Activated T-helper 2 cell treated with anti-CD3 and anti-CD28 coated beads, Interferon-gamma antibody, Interleukin-2, Interleukin-4, amounts not matched to agents 10 μg/mL and 5 μg/mL and 100 μg/mL, durations not matched to agents 14 hours and 24 hours and 36 hours (primary cell): ENCODE data around the gene ALG12. TPM values are rescaled to one million over a fixed set of nuclear protein-coding genes. Genes with fewer than 3 reads are reported as not detected.
A peak's percentile ranks its signal among the peaks of the same experiment; 100 is the strongest.
"Not testable (repeated sequence)": the region's sequence is repeated elsewhere in the genome, so short reads cannot be mapped to it uniquely, and the experiment has no call there.

Experiments used
- DNase-seq: peaks from one replicate; pipeline ENCODE4 v3.0.0; 2021; ENCODE audit warnings: low spot score
- H3K27ac Mint-ChIP-seq: one replicate; pipeline ENCODE4 v1.8.0; 2021; ENCODE audit warnings: mixed read lengths
- H3K27me3 Mint-ChIP-seq: one replicate; pipeline ENCODE4 v1.8.0; 2021; ENCODE audit warnings: low read depth, mixed read lengths
- H3K36me3 Mint-ChIP-seq: one replicate; pipeline ENCODE4 v1.8.0; 2021; ENCODE audit warnings: low read depth, mixed read lengths
- H3K4me1 Mint-ChIP-seq: one replicate; pipeline ENCODE4 v1.8.0; 2021; ENCODE audit warnings: low read depth, mixed read lengths
- H3K4me3 Mint-ChIP-seq: one replicate; pipeline ENCODE4 v1.8.0; 2021; ENCODE audit warnings: low read depth, mild to moderate bottlenecking, moderate library complexity, mixed read lengths
- H3K9me3 Mint-ChIP-seq: one replicate; pipeline ENCODE4 v1.8.0; 2021; ENCODE audit warnings: mixed read lengths
- intact Hi-C: fragments of 100-400 bp; cut with micrococcal nuclease; formaldehyde crosslinking; loops from one replicate; pipeline ENCODE4 v1.15.1; 2023
- total RNA-seq: library from RNA; stranded (reverse); gene quantifications from 2 replicates; pipeline ENCODE4 v1.2.3, GENCODE V29; 2022

The ALG12 gene
- total RNA-seq, 1 donor from 2014 or later, result 16.5 TPM

GRCh38 chr22:49947296-49947622, 29.0 kb upstream of the ALG12 start:
- no peaks in the 10 kb centered on the region for H3K36me3 Mint-ChIP-seq
- intact Hi-C loops, result no loop called here
- H3K4me1 Mint-ChIP-seq, result peaks cover 5% of the 10 kb centered on the region
- H3K9me3 Mint-ChIP-seq, result no peaks in the 10 kb centered on the region
- H3K27me3 Mint-ChIP-seq, result no peaks in the 10 kb centered on the region
- H3K4me3 Mint-ChIP-seq, result no peak overlapping the region
- no peak for DNase-seq
- no peak overlapping the region for H3K27ac Mint-ChIP-seq

DNA sequence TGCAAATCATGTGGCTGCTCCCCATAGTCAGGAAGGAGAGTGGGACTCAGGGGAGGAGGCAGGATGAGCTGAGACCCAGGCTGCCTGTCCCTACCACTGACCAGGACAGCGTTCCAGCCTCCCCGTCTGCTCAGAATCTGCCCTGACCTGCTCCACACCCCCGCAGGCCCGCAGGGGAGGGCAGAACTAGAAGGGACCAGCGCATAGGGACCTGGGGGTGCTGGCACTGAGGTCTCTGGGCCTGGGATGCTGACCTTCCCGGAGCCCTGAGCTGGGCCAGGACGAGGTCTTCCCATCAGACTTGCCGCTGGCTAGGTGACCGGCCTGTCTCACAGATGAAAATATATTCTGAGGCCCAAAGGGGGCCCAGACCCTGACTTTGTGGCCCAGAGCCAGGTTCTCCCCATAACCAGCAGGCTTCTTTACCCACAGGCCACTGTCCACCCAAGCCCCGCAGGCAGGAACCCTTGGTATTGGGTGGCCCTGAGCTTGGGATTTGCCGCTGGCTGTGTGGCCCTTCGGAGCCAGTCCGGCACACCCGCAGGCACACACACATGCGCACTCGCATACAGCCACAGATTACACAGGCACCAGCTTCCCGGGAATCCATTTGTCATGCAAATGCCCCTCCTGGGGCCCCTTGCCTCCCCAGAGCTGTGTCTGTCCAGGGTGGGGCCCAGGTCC, 28.5 kb upstream of the ALG12 start:
- DNase-seq, result no peak
- intact Hi-C loops, result no loop called here
- Mint-ChIP-seq H3K27ac (no peak overlapping the region), H3K4me3 (no peak overlapping the region), H3K9me3 (no peaks in the 10 kb centered on the region), H3K27me3 (no peaks in the 10 kb centered on the region), H3K4me1 (peaks cover 5% of the 10 kb centered on the region), H3K36me3 (no peaks in the 10 kb centered on the region)

DNA sequence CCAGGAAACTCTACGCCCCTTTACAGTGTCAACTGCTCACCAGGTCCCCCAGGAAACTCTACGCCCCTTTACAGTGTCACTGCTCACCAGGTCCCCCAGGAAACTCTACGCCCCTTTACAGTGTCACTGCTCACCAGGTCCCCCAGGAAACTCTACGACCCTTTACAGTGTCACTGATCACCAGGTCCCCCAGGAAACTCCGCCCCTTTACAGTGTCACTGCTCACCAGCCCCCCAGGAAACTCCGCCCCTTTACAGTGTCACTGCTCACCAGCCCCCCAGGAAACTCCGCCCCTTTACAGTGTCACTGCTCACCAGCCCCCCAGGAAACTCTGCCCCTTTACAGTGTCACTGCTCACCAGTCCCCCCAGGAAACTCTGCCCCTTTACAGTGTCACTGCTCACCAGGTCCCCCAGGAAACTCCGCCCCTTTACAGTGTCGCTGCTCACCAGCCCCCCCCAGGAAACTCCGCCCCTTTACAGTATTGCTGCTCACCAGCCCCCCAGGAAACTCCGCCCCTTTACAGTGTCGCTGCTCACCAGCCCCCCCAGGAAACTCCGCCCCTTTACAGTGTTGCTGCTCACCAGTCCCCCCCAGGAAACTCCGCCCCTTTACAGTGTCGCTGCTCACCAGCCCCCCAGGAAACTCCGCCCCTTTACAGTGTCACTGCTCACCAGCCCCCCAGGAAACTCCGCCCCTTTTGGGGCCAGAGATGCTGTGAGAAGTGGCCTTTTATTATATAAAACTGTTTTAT, 27.0 kb upstream of the ALG12 start:
- peak; percentile 50 for DNase-seq
- H3K27me3 Mint-ChIP-seq, intact Hi-C loops, H3K4me3 Mint-ChIP-seq, H3K4me1 Mint-ChIP-seq, H3K9me3 Mint-ChIP-seq, H3K36me3 Mint-ChIP-seq: not testable (repeated sequence)
- H3K27ac Mint-ChIP-seq, result peak overlapping the region; percentile 71

DNA sequence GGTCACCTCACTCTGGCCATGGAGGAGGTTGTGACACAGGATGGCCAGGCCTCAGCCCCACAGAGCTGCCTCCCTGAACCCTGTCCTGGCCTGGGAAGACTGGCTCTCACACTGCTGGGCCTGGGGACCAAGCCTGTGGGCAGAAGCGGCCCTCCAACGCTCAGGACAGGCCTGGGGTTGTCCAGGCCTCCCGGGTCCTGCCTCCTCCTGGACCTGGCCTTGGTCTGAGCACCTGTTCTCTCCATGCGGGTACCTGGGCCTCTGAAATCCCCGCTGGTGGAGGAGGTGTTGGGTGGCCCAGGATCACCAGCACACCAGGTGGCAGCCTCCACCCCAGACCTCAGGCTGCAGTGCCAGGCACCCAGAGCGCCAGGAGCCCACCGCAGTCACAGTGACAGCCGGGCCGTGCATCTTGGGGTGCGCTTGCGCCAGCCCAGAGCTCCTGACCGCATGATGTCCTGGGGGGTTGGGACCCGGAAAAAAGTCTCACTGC, 26.2 kb upstream of the ALG12 start:
- H3K27me3 Mint-ChIP-seq, result no peaks in the 10 kb centered on the region
- no peak overlapping the region for H3K4me3 Mint-ChIP-seq
- DNase-seq, result no peak
- no peaks in the 10 kb centered on the region for H3K9me3 Mint-ChIP-seq
- no peaks in the 10 kb centered on the region for H3K36me3 Mint-ChIP-seq
- no peak overlapping the region for H3K27ac Mint-ChIP-seq
- H3K4me1 Mint-ChIP-seq, result peaks cover 8% of the 10 kb centered on the region
- intact Hi-C loops, result no loop called here

DNA sequence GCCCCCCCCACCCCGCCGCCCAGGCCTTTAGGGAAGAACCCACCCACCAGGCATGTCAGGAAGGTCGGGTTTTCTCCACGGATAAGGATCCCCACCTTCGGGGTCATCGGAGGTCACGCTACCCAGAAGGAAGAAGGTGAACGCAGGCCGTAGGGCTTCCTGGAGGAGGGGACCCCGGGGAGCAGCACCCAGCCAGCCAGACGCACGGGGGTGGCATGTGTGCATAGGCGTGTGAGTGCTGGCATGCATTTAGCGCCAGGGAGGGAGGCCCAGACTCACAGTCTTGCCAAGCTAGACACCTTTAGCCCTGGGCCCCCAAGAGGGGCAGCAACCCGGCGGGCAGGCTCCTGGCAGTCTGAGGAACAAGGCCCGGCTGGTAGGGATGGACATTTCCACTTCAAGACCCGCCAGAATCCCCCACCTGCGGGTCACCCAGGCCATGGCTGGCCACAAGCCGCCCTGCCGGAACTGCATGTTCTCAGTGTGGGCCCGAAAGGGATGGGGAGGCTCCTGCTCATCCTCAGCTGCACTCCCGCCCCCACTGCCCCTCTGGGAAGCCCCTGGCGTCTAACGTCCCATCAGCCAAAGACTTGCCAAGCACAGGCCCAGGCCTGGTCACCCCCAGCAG, 25.6 kb upstream of the ALG12 start:
- DNase-seq, result no peak
- intact Hi-C loops, result no loop called here
- no peaks in the 10 kb centered on the region for H3K9me3 Mint-ChIP-seq
- H3K4me3 Mint-ChIP-seq, result no peak overlapping the region
- peaks cover 10% of the 10 kb centered on the region for H3K4me1 Mint-ChIP-seq
- no peak overlapping the region for H3K27ac Mint-ChIP-seq
- H3K36me3 Mint-ChIP-seq, result no peaks in the 10 kb centered on the region
- no peaks in the 10 kb centered on the region for H3K27me3 Mint-ChIP-seq

GRCh38 chr22:49943405-49943765, 25.1 kb upstream of the ALG12 start:
- Mint-ChIP-seq H3K27me3 (no peaks in the 10 kb centered on the region), H3K4me1 (peaks cover 10% of the 10 kb centered on the region), H3K4me3 (no peak overlapping the region), H3K9me3 (no peaks in the 10 kb centered on the region), H3K36me3 (no peaks in the 10 kb centered on the region), H3K27ac (no peak overlapping the region)
- no peak for DNase-seq
- intact Hi-C loops, result no loop called here

- intact Hi-C loops, result no loop called here
- DNase-seq, result no peak
- Mint-ChIP-seq H3K36me3 (no peaks in the 10 kb centered on the region), H3K4me3 (no peak overlapping the region), H3K27me3 (no peaks in the 10 kb centered on the region), H3K27ac (no peak overlapping the region), H3K4me1 (peaks cover 10% of the 10 kb centered on the region), H3K9me3 (no peaks in the 10 kb centered on the region)
These were observed 24.5 kb upstream of the ALG12 start for GRCh38 chr22:49942565-49943404.

GRCh38 chr22:49941507-49942316, 23.5 kb upstream of the ALG12 start:
- Mint-ChIP-seq H3K27me3 (no peaks in the 10 kb centered on the region), H3K9me3 (no peaks in the 10 kb centered on the region), H3K36me3 (no peaks in the 10 kb centered on the region), H3K4me3 (no peak overlapping the region), H3K4me1 (peaks cover 13% of the 10 kb centered on the region), H3K27ac (no peak overlapping the region)
- no peak for DNase-seq
- intact Hi-C loops, result no loop called here

GRCh38 chr22:49938565-49939136, 20.4 kb upstream of the ALG12 start:
- Mint-ChIP-seq H3K36me3 (no peaks in the 10 kb centered on the region), H3K4me3 (no peak overlapping the region)

GRCh38 chr22:49937758-49938564, 19.7 kb upstream of the ALG12 start:
- intact Hi-C loops, result loop anchor here (2.0 kb wide), 1 partner anchor 33 kb away; no protein-coding TSS in a partner anchor
- Mint-ChIP-seq H3K4me1 (peaks cover 15% of the 10 kb centered on the region), H3K27ac (peak overlapping the region; percentile 40), H3K27me3 (no peaks in the 10 kb centered on the region), H3K4me3 (no peak overlapping the region), H3K9me3 (no peaks in the 10 kb centered on the region), H3K36me3 (no peaks in the 10 kb centered on the region)
- no peak for DNase-seq

More at GRCh38 chr22:49938565-49939136, 20.4 kb upstream of the ALG12 start:
- no peak overlapping the region for H3K27ac Mint-ChIP-seq
- no peaks in the 10 kb centered on the region for H3K27me3 Mint-ChIP-seq
- H3K9me3 Mint-ChIP-seq, result no peaks in the 10 kb centered on the region
- no peak for DNase-seq
- intact Hi-C loops, result no loop called here
- peaks cover 11% of the 10 kb centered on the region for H3K4me1 Mint-ChIP-seq
